WTC11 (cell line): ENCODE measurements around the gene KLK15. TPM values are rescaled to one million over a fixed set of nuclear protein-coding genes. Genes with fewer than 3 reads are reported as not detected.

Experiments
- ATAC-seq: fragments of 200-7000 bp; cut with Tn5 transposase; 2 replicates; pipeline ENCODE4 v1.10.0; 2021; ENCODE audit warnings: mild to moderate bottlenecking, moderate library complexity
- CTCF ChIA-PET: fragments of 300-600 bp; sonication (Branson Sonifier 250); formaldehyde crosslinking; loops from one replicate; lab custom pipeline; 2021; ENCODE audit warnings: antibody characterized with exemption; lab: Charles Lee
- POLR2A ChIA-PET: fragments of 350-600 bp; sonication (Branson Sonifier 250); formaldehyde crosslinking; loops from one replicate; lab custom pipeline; 2021; ENCODE audit warnings: antibody characterized with exemption; lab: Charles Lee
- DNase-seq: peaks from one replicate; pipeline ENCODE4 v3.0.0; 2021; ENCODE audit warnings: low spot score
- H3K27ac Mint-ChIP-seq: 2 replicates; pipeline ENCODE4 v1.8.0; 2021; ENCODE audit warnings: mixed read lengths
- H3K27me3 Mint-ChIP-seq: 2 replicates; pipeline ENCODE4 v1.8.0; 2021; ENCODE audit warnings: low read depth, mild to moderate bottlenecking, moderate library complexity, mixed read lengths
- H3K36me3 Mint-ChIP-seq: 2 replicates; pipeline ENCODE4 v1.8.0; 2021; ENCODE audit warnings: mixed read lengths
- H3K4me1 Mint-ChIP-seq: 2 replicates; pipeline ENCODE4 v1.8.0; 2022; ENCODE audit warnings: mixed read lengths
- H3K4me3 Mint-ChIP-seq: 2 replicates; pipeline ENCODE4 v1.8.0; 2021; ENCODE audit warnings: mild to moderate bottlenecking, moderate library complexity, mixed read lengths
- H3K9me3 Mint-ChIP-seq: 2 replicates; pipeline ENCODE4 v1.8.0; 2021; ENCODE audit warnings: mixed read lengths
- CBFB ChIP-seq: sonication (generic); formaldehyde crosslinking; IDR thresholded peaks from 2 replicates; pipeline ENCODE4 v1.8.1; 2022; ENCODE audit warnings: mild to moderate bottlenecking, low read depth, missing genetic modification reagents
- CDX4 ChIP-seq: fragments of 250-450 bp; sonication (Bioruptor Pico); IDR thresholded peaks from 2 replicates; pipeline ENCODE4 v1.9.0; 2021; ENCODE audit warnings: moderate library complexity, mild to moderate bottlenecking, inconsistent platforms, borderline replicate concordance
- CREM ChIP-seq: sonication (generic); formaldehyde crosslinking; IDR thresholded peaks from 2 replicates; pipeline ENCODE4 v1.8.1; 2022; ENCODE audit warnings: mild to moderate bottlenecking, missing genetic modification reagents, moderate library complexity
- CTCF ChIP-seq: fragments of 200-600 bp; IDR thresholded peaks from 2 replicates; pipeline ENCODE4 v1.8.0; 2022; ENCODE audit warnings: antibody characterized with exemption
- ESRRA ChIP-seq: sonication (generic); formaldehyde crosslinking; IDR thresholded peaks from 2 replicates; pipeline ENCODE4 v1.8.1; 2022; ENCODE audit warnings: mild to moderate bottlenecking, missing genetic modification reagents, borderline replicate concordance
- FOXP4 ChIP-seq: sonication (generic); formaldehyde crosslinking; IDR thresholded peaks from 2 replicates; pipeline ENCODE4 v1.8.0; 2022; ENCODE audit warnings: mild to moderate bottlenecking, missing genetic modification reagents
- HMGXB4 ChIP-seq: sonication (generic); formaldehyde crosslinking; IDR thresholded peaks from 2 replicates; pipeline ENCODE4 v1.8.1; 2023; ENCODE audit warnings: mild to moderate bottlenecking, moderate library complexity, missing genetic modification reagents
- NFATC4 ChIP-seq: fragments of 250-450 bp; sonication (Bioruptor Pico); IDR thresholded peaks from 2 replicates; pipeline ENCODE4 v1.9.0; 2021; ENCODE audit warnings: mild to moderate bottlenecking
- NFE2L1 ChIP-seq: sonication (generic); formaldehyde crosslinking; IDR thresholded peaks from 2 replicates; pipeline ENCODE4 v1.8.1; 2023; ENCODE audit warnings: missing genetic modification reagents
- NFYB ChIP-seq: sonication (generic); formaldehyde crosslinking; conservative IDR thresholded peaks from 2 replicates; pipeline ENCODE4 v1.8.0; 2022; ENCODE audit warnings: low read depth, missing genetic modification reagents
- NR2C2 ChIP-seq: sonication (generic); formaldehyde crosslinking; IDR thresholded peaks from 2 replicates; pipeline ENCODE4 v1.8.0; 2022; ENCODE audit warnings: mild to moderate bottlenecking, missing genetic modification reagents
- STAT6 ChIP-seq: sonication (generic); formaldehyde crosslinking; conservative IDR thresholded peaks from 2 replicates; pipeline ENCODE4 v1.8.1; 2023; ENCODE audit warnings: mild to moderate bottlenecking, low read depth, missing genetic modification reagents, moderate library complexity
- ZBTB21 ChIP-seq: sonication (generic); formaldehyde crosslinking; IDR thresholded peaks from 2 replicates; pipeline ENCODE4 v1.8.1; 2023; ENCODE audit warnings: mild to moderate bottlenecking, missing genetic modification reagents, borderline replicate concordance
- ZBTB43 ChIP-seq: sonication (generic); formaldehyde crosslinking; IDR thresholded peaks from 2 replicates; pipeline ENCODE4 v1.8.1; 2023; ENCODE audit warnings: mild to moderate bottlenecking, missing genetic modification reagents
- ZNF423 ChIP-seq: fragments of 250-450 bp; sonication (Bioruptor Pico); IDR thresholded peaks from 2 replicates; pipeline ENCODE4 v2.1.2; 2022; ENCODE audit warnings: mild to moderate bottlenecking, moderate library complexity
- total RNA-seq: library from RNA; stranded (reverse); gene quantifications from 3 replicates; pipeline ENCODE4 v1.2.3, GENCODE V29; 2021
- TF ChIP-seq, protein P1 (sequence below): sonication (generic); formaldehyde crosslinking; IDR thresholded peaks from 2 replicates; pipeline ENCODE4 v1.8.1; 2022; ENCODE audit warnings: mild to moderate bottlenecking, moderate library complexity, missing genetic modification reagents
- TF ChIP-seq, protein P2 (sequence below): sonication (generic); formaldehyde crosslinking; IDR thresholded peaks from 2 replicates; pipeline ENCODE4 v1.8.1; 2022; ENCODE audit warnings: low read depth, missing genetic modification reagents, borderline replicate concordance
- TF ChIP-seq, protein P3 (sequence below): fragments of 250-450 bp; sonication (Bioruptor Pico); IDR thresholded peaks from 2 replicates; pipeline ENCODE4 v2.1.2; 2022; ENCODE audit warnings: mild to moderate bottlenecking, moderate library complexity
- TF ChIP-seq, protein P4 (sequence below): fragments of 250-450 bp; sonication (Bioruptor Pico); IDR thresholded peaks from 2 replicates; pipeline ENCODE4 v1.8.0; 2021; ENCODE audit warnings: mild to moderate bottlenecking

The KLK15 gene
- total RNA-seq, 1 experiment from 2014 or later = not detected

- Mint-ChIP-seq H3K36me3 (no peaks in the 10 kb centered on the region; the same call in 1 of the 2 replicates), H3K4me1 (peaks cover 21% of the 10 kb centered on the region), H3K9me3 (peaks cover 25% of the 10 kb centered on the region), H3K27me3 (peaks cover 76% of the 10 kb centered on the region), H3K4me3 (no peak overlapping the region), H3K27ac (no peak overlapping the region)
- TF ChIP-seq CTCF (no peak), NR2C2 (CRISPR knock-in tag) (no peak), ZNF423 (CRISPR knock-in tag) (no peak), NFATC4 (CRISPR knock-in tag) (no peak), NFYB (CRISPR knock-in tag) (no peak), CREM (CRISPR knock-in tag) (no peak)
- TF ChIP-seq, protein P1, sequence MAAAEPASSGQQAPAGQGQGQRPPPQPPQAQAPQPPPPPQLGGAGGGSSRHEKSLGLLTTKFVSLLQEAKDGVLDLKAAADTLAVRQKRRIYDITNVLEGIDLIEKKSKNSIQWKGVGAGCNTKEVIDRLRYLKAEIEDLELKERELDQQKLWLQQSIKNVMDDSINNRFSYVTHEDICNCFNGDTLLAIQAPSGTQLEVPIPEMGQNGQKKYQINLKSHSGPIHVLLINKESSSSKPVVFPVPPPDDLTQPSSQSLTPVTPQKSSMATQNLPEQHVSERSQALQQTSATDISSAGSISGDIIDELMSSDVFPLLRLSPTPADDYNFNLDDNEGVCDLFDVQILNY (CRISPR knock-in tag) = no peak
- TF ChIP-seq, protein P2, sequence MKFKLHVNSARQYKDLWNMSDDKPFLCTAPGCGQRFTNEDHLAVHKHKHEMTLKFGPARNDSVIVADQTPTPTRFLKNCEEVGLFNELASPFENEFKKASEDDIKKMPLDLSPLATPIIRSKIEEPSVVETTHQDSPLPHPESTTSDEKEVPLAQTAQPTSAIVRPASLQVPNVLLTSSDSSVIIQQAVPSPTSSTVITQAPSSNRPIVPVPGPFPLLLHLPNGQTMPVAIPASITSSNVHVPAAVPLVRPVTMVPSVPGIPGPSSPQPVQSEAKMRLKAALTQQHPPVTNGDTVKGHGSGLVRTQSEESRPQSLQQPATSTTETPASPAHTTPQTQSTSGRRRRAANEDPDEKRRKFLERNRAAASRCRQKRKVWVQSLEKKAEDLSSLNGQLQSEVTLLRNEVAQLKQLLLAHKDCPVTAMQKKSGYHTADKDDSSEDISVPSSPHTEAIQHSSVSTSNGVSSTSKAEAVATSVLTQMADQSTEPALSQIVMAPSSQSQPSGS = no peak
- DNase-seq = no peak
- ChIA-PET POLR2A (interaction anchor here (0.9 kb wide), 1 partner anchor 14 kb away, joined by 6 read pairs; no protein-coding TSS in a partner anchor), CTCF (interaction anchor here (1.1 to 1.2 kb wide), 2 partner anchors 15 to 107 kb away, joined by 3 to 4 read pairs; no protein-coding TSS in a partner anchor)
- no peak for ATAC-seq
Measured at GRCh38 chr19:50814883-50815282, 18.5 kb downstream of the KLK15 start.

DNA sequence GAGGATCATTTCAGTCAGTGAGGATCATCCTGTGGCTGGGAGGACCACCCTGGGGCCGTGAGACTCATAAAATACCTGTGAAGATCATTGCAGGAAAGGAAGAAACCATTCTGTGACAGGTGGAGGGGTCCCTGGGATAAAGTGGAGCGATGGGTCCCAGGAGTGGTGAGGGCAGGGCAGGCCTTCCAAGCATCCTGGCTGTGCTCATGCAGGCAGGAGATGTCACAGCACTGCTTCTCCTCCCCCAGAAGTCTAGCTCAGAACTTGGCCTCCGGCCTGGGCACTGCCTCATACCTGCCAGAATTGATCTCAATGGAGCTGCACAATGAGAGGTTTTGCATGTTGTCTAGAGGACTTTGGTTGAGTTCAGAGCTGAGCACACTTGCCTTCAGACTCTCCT lies 20.9 kb downstream of the KLK15 start:
- H3K9me3 Mint-ChIP-seq = peaks cover 25% of the 10 kb centered on the region
- ATAC-seq (no peak), DNase-seq (no peak)
- peaks cover 79% of the 10 kb centered on the region for H3K27me3 Mint-ChIP-seq
- POLR2A ChIA-PET = no interaction called here
- H3K27ac Mint-ChIP-seq = no peak overlapping the region
- CTCF ChIA-PET = interaction anchor here (0.5 kb wide), 1 partner anchor 491 kb away, joined by 3 read pairs; no protein-coding TSS in a partner anchor
- H3K4me1 Mint-ChIP-seq = peaks cover 2% of the 10 kb centered on the region
- no peak overlapping the region for H3K4me3 Mint-ChIP-seq
- no peaks in the 10 kb centered on the region; the same call in 1 of the 2 replicates for H3K36me3 Mint-ChIP-seq
- TF ChIP-seq FOXP4 (CRISPR knock-in tag) = no peak
- TF ChIP-seq, protein P3, sequence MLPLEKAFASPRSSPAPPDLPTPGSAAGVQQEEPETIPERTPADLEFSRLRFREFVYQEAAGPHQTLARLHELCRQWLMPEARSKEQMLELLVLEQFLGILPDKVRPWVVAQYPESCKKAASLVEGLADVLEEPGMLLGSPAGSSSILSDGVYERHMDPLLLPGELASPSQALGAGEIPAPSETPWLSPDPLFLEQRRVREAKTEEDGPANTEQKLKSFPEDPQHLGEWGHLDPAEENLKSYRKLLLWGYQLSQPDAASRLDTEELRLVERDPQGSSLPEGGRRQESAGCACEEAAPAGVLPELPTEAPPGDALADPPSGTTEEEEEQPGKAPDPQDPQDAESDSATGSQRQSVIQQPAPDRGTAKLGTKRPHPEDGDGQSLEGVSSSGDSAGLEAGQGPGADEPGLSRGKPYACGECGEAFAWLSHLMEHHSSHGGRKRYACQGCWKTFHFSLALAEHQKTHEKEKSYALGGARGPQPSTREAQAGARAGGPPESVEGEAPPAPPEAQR (CRISPR knock-in tag) = no peak
- no peak for TF ChIP-seq ESRRA (CRISPR knock-in tag)
- TF ChIP-seq ZBTB21 (CRISPR knock-in tag) = no peak
- TF ChIP-seq ZBTB43 (CRISPR knock-in tag) = no peak
- no peak for TF ChIP-seq CDX4
- no peak for TF ChIP-seq HMGXB4 (CRISPR knock-in tag)
- TF ChIP-seq, protein P4, sequence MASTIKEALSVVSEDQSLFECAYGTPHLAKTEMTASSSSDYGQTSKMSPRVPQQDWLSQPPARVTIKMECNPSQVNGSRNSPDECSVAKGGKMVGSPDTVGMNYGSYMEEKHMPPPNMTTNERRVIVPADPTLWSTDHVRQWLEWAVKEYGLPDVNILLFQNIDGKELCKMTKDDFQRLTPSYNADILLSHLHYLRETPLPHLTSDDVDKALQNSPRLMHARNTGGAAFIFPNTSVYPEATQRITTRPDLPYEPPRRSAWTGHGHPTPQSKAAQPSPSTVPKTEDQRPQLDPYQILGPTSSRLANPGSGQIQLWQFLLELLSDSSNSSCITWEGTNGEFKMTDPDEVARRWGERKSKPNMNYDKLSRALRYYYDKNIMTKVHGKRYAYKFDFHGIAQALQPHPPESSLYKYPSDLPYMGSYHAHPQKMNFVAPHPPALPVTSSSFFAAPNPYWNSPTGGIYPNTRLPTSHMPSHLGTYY (CRISPR knock-in tag) = no peak
- no peak for TF ChIP-seq NFE2L1 (CRISPR knock-in tag)
- TF ChIP-seq CBFB (CRISPR knock-in tag) = no peak
- no peak for TF ChIP-seq STAT6 (CRISPR knock-in tag)
